ENCODE data around the gene PTPRM. TPM values are rescaled to one million over a fixed set of nuclear protein-coding genes. Genes with fewer than 3 reads are reported as not detected.

Gene PTPRM
- total and polyA plus RNA-seq, 2 donors = 37.3 to 55.6 TPM

GRCh38 chr18:7809455-7809854 lies 242.3 kb downstream of the PTPRM start:
- no peak for DNase-seq (ENCODE audit: low read depth in 6 of 9, low spot score in 9 of 9)
- Histone ChIP-seq H3K4me3 (ENCODE audit: low read length in 2 of 2) (no peak overlapping the region), H3K27ac (ENCODE audit: low read depth in 1 of 2, low read length in 1 of 2) (no peak overlapping the region), H3K4me1 (ENCODE audit: control insufficient read depth in 2 of 2, insufficient read depth in 2 of 2, low read length in 2 of 2) (peaks cover 0 to 6% of the 10 kb centered on the region in 2 donors), H3K27me3 (ENCODE audit: control insufficient read depth in 2 of 2, insufficient read depth in 1 of 2, low read length in 1 of 2) (no peaks in the 10 kb centered on the region), H3K9me3 (ENCODE audit: control insufficient read depth in 2 of 2, insufficient read depth in 1 of 2, low read length in 1 of 2) (peaks cover 3 to 6% of the 10 kb centered on the region in 2 donors), H3K36me3 (ENCODE audit: control insufficient read depth in 2 of 2, insufficient read depth in 2 of 2, low read length in 1 of 2) (peaks cover 0 to 3% of the 10 kb centered on the region in 2 donors)
- 82% methylated on average over 6 of the region's 6 CpGs for WGBS

DNA sequence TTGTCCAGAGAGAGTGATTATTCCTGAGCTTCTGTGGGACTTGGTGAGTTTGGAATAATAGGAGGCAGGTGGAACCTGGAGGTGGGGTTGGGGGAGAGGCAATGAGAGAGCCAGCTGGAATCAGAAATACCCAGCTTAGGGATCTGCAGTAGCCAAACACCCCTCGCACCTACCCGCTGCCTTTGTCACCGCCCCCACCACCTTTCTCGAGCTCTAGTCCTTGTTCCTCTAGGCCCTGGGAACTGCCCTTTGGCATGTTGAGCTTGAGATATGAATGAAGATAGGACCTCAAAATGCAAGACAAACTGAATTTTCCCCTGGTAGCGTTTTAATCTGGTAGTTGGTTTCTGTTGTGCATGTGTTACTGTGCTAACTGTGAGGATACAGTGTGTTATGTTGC lies 242.9 kb downstream of the PTPRM start:
- Histone ChIP-seq H3K27ac (ENCODE audit: low read depth in 1 of 2, low read length in 1 of 2) (no peak overlapping the region), H3K9me3 (ENCODE audit: control insufficient read depth in 2 of 2, insufficient read depth in 1 of 2, low read length in 1 of 2) (peaks cover 5 to 10% of the 10 kb centered on the region in 2 donors), H3K27me3 (ENCODE audit: control insufficient read depth in 2 of 2, insufficient read depth in 1 of 2, low read length in 1 of 2) (no peaks in the 10 kb centered on the region), H3K36me3 (ENCODE audit: control insufficient read depth in 2 of 2, insufficient read depth in 2 of 2, low read length in 1 of 2) (peaks cover 0 to 3% of the 10 kb centered on the region in 2 donors), H3K4me3 (ENCODE audit: low read length in 2 of 2) (no peak overlapping the region), H3K4me1 (ENCODE audit: control insufficient read depth in 2 of 2, insufficient read depth in 2 of 2, low read length in 2 of 2) (peaks cover 0 to 6% of the 10 kb centered on the region in 2 donors)
- no peak for DNase-seq (ENCODE audit: low read depth in 6 of 9, low spot score in 9 of 9)
- WGBS = 99% methylated on average over 5 of the region's 5 CpGs

- peaks cover 0 to 4% of the 10 kb centered on the region in 2 donors for H3K4me1 ChIP-seq (ENCODE audit: control insufficient read depth in 2 of 2, insufficient read depth in 2 of 2, low read length in 2 of 2)
- WGBS = 97% methylated on average over 3 of the region's 3 CpGs
- H3K27ac ChIP-seq (ENCODE audit: low read depth in 1 of 2, low read length in 1 of 2) = no peak overlapping the region
These were observed 245.4 kb downstream of the PTPRM start for GRCh38 chr18:7812431-7813063.

DNA sequence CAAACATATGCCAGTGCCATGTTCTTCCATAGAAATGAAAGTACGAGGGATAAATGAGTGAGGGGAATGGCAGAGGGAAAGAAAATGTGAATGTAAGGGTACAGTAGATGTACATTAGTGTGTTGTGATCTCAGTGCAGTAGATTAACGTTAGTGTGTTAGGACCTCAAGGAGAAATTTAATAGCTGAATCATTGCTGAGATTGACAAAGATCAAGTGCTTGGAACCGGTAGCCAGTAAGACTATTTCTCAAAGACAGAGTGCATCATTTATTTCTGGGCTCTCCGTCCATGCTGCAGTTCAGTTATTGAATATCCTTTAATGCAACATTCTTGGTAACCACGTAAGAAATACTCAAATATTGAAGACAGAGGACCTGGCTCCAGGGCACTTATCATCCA lies 246.0 kb downstream of the PTPRM start:
- Histone ChIP-seq H3K36me3 (ENCODE audit: control insufficient read depth in 2 of 2, insufficient read depth in 2 of 2, low read length in 1 of 2) (peaks cover 0 to 3% of the 10 kb centered on the region in 2 donors), H3K4me3 (ENCODE audit: low read length in 2 of 2) (no peak overlapping the region), H3K27ac (ENCODE audit: low read depth in 1 of 2, low read length in 1 of 2) (no peak overlapping the region), H3K9me3 (ENCODE audit: control insufficient read depth in 2 of 2, insufficient read depth in 1 of 2, low read length in 1 of 2) (peaks cover 8 to 18% of the 10 kb centered on the region in 2 donors), H3K27me3 (ENCODE audit: control insufficient read depth in 2 of 2, insufficient read depth in 1 of 2, low read length in 1 of 2) (no peaks in the 10 kb centered on the region), H3K4me1 (ENCODE audit: control insufficient read depth in 2 of 2, insufficient read depth in 2 of 2, low read length in 2 of 2) (peaks cover 0 to 4% of the 10 kb centered on the region in 2 donors)
- 95% methylated on average over 5 of the region's 5 CpGs for WGBS
- no peak for DNase-seq (ENCODE audit: low read depth in 6 of 9, low spot score in 9 of 9)

More at GRCh38 chr18:7812431-7813063, 245.4 kb downstream of the PTPRM start:
- no peak for DNase-seq (ENCODE audit: low read depth in 6 of 9, low spot score in 9 of 9)
- Histone ChIP-seq H3K36me3 (ENCODE audit: control insufficient read depth in 2 of 2, insufficient read depth in 2 of 2, low read length in 1 of 2) (peaks cover 0 to 3% of the 10 kb centered on the region in 2 donors), H3K4me3 (ENCODE audit: low read length in 2 of 2) (no peak overlapping the region), H3K9me3 (ENCODE audit: control insufficient read depth in 2 of 2, insufficient read depth in 1 of 2, low read length in 1 of 2) (peaks cover 8 to 18% of the 10 kb centered on the region in 2 donors), H3K27me3 (ENCODE audit: control insufficient read depth in 2 of 2, insufficient read depth in 1 of 2, low read length in 1 of 2) (no peaks in the 10 kb centered on the region)

- H3K27me3 ChIP-seq (ENCODE audit: control insufficient read depth in 2 of 2, insufficient read depth in 1 of 2, low read length in 1 of 2) = no peaks in the 10 kb centered on the region
- H3K4me1 ChIP-seq (ENCODE audit: control insufficient read depth in 2 of 2, insufficient read depth in 2 of 2, low read length in 2 of 2) = no peaks in the 10 kb centered on the region
- H3K4me3 ChIP-seq (ENCODE audit: low read length in 2 of 2) = no peak overlapping the region
- no peak overlapping the region for H3K27ac ChIP-seq (ENCODE audit: low read depth in 1 of 2, low read length in 1 of 2)
- WGBS = 98% methylated on average over 5 of the region's 5 CpGs
- peaks cover 8 to 18% of the 10 kb centered on the region in 2 donors for H3K9me3 ChIP-seq (ENCODE audit: control insufficient read depth in 2 of 2, insufficient read depth in 1 of 2, low read length in 1 of 2)
- DNase-seq (ENCODE audit: low read depth in 6 of 9, low spot score in 9 of 9) = no peak
- H3K36me3 ChIP-seq (ENCODE audit: control insufficient read depth in 2 of 2, insufficient read depth in 2 of 2, low read length in 1 of 2) = peaks cover 0 to 8% of the 10 kb centered on the region in 2 donors
These were observed 247.7 kb downstream of the PTPRM start for GRCh38 chr18:7814754-7815315.

GRCh38 chr18:7815787-7816186 lies 248.7 kb downstream of the PTPRM start:
- Histone ChIP-seq H3K4me3 (ENCODE audit: low read length in 2 of 2) (no peak overlapping the region), H3K27me3 (ENCODE audit: control insufficient read depth in 2 of 2, insufficient read depth in 1 of 2, low read length in 1 of 2) (no peaks in the 10 kb centered on the region), H3K4me1 (ENCODE audit: control insufficient read depth in 2 of 2, insufficient read depth in 2 of 2, low read length in 2 of 2) (no peaks in the 10 kb centered on the region), H3K9me3 (ENCODE audit: control insufficient read depth in 2 of 2, insufficient read depth in 1 of 2, low read length in 1 of 2) (peaks cover 8 to 18% of the 10 kb centered on the region in 2 donors), H3K36me3 (ENCODE audit: control insufficient read depth in 2 of 2, insufficient read depth in 2 of 2, low read length in 1 of 2) (peaks cover 0 to 8% of the 10 kb centered on the region in 2 donors), H3K27ac (ENCODE audit: low read depth in 1 of 2, low read length in 1 of 2) (no peak overlapping the region)
- WGBS = 98% methylated on average over 2 of the region's 2 CpGs
- DNase-seq (ENCODE audit: low read depth in 6 of 9, low spot score in 9 of 9) = no peak

GRCh38 chr18:7817575-7818230 lies 250.6 kb downstream of the PTPRM start:
- H3K9me3 ChIP-seq (ENCODE audit: control insufficient read depth in 2 of 2, insufficient read depth in 1 of 2, low read length in 1 of 2) = peaks cover 8 to 18% of the 10 kb centered on the region in 2 donors
- H3K27me3 ChIP-seq (ENCODE audit: control insufficient read depth in 2 of 2, insufficient read depth in 1 of 2, low read length in 1 of 2) = no peaks in the 10 kb centered on the region
- no peak overlapping the region for H3K27ac ChIP-seq (ENCODE audit: low read depth in 1 of 2, low read length in 1 of 2)
- no peak overlapping the region for H3K4me3 ChIP-seq (ENCODE audit: low read length in 2 of 2)
- WGBS = 90% methylated on average over 8 of the region's 8 CpGs
- DNase-seq (ENCODE audit: low read depth in 6 of 9, low spot score in 9 of 9) = no peak
- H3K36me3 ChIP-seq (ENCODE audit: control insufficient read depth in 2 of 2, insufficient read depth in 2 of 2, low read length in 1 of 2) = peaks cover 0 to 8% of the 10 kb centered on the region in 2 donors
- peaks cover 5 to 8% of the 10 kb centered on the region in 2 donors for H3K4me1 ChIP-seq (ENCODE audit: control insufficient read depth in 2 of 2, insufficient read depth in 2 of 2, low read length in 2 of 2)

DNA sequence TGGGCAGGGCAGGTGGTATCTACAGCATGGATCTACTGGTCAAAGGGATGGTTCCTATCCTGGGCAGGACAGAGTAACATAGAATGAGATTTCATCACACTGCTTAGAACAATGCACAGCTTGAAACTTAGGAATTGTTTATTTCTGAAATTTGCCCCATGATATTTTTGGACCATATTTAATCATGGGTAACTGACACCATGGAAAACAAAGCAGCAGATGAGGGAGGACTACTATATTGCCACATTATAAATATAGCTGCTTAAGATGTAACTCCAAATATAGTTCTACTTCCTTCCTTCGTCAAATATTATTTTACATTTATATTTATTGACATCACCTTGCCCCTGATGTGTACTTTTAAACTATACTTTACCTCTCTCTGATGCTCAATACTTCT lies 254.7 kb downstream of the PTPRM start:
- 82% methylated on average over 1 of the region's 1 CpG for WGBS
- Histone ChIP-seq H3K27me3 (ENCODE audit: control insufficient read depth in 2 of 2, insufficient read depth in 1 of 2, low read length in 1 of 2) (no peaks in the 10 kb centered on the region), H3K27ac (ENCODE audit: low read depth in 1 of 2, low read length in 1 of 2) (peak overlapping the region in 1 of 2 donors; percentile 94)

More for the DNA sequence above, 254.7 kb downstream of the PTPRM start:
- H3K36me3 ChIP-seq (ENCODE audit: control insufficient read depth in 2 of 2, insufficient read depth in 2 of 2, low read length in 1 of 2) = peaks cover 0 to 5% of the 10 kb centered on the region in 2 donors
- peaks cover 0 to 3% of the 10 kb centered on the region in 2 donors for H3K9me3 ChIP-seq (ENCODE audit: control insufficient read depth in 2 of 2, insufficient read depth in 1 of 2, low read length in 1 of 2)
- H3K4me1 ChIP-seq (ENCODE audit: control insufficient read depth in 2 of 2, insufficient read depth in 2 of 2, low read length in 2 of 2) = peaks cover 26 to 31% of the 10 kb centered on the region in 2 donors
- DNase-seq (ENCODE audit: low read depth in 6 of 9, low spot score in 9 of 9) = no peak
- H3K4me3 ChIP-seq (ENCODE audit: low read length in 2 of 2) = no peak overlapping the region
